Measurements from ENCODE around the gene OR51I2. TPM values are rescaled to one million over a fixed set of nuclear protein-coding genes. Genes with fewer than 3 reads are reported as not detected.
A peak's percentile ranks its signal among the peaks of the same experiment; 100 is the strongest.

Gene OR51I2
- total and polyA plus RNA-seq, 9 of the 15 experiments (the other 6 are each of a cell fraction or from before 2014, with no cell fraction given) = 0.06 to 0.61 (median 0.07) TPM; not detected in 6

- TF ChIP-seq ZNF318 (IDR thresholded peaks at IDR 0.05; ENCODE audit: borderline replicate concordance in 1 of 2, low read depth in 1 of 2) (0 out of 4 replicates have a peak, but pooled peaks of 1 of the 2 experiments have one; percentile 13), ZNF224 (CRISPR knock-in tag; IDR thresholded peaks at IDR 0.05) (no peak), ZNF134 (CRISPR knock-in tag; conservative IDR thresholded peaks at IDR 0.05) (no peak), ZMIZ1 (IDR thresholded peaks at IDR 0.05; ENCODE audit: low read depth in 2 of 2, low read length in 2 of 2) (0 out of 4 replicates have a peak, but pooled peaks of 1 of the 2 experiments have one; percentile 35), TCF3 (CRISPR knock-in tag; IDR thresholded peaks at IDR 0.05) (peak; percentile 61), MEIS2 (IDR thresholded peaks at IDR 0.05; ENCODE audit: partially characterized antibody) (peak; percentile 51), EP400 (IDR thresholded peaks at IDR 0.05) (peak; percentile 35; the same call in 1 of the 2 replicates), ZFPM2 (CRISPR knock-in tag; IDR thresholded peaks at IDR 0.05) (no peak), TRIM25 (IDR thresholded peaks at IDR 0.05; ENCODE audit: borderline replicate concordance) (no peak), OTX1 (CRISPR knock-in tag; IDR thresholded peaks at IDR 0.05) (no peak), SAP30 (IDR thresholded peaks at IDR 0.05; ENCODE audit: borderline replicate concordance, insufficient read depth, low read depth, low read length, poor library complexity, severe bottlenecking) (no peak), ZBTB34 (CRISPR knock-in tag; IDR thresholded peaks at IDR 0.05) (no peak)
Measured at GRCh38 chr11:5504403-5504921, 55.3 kb downstream of the OR51I2 start (continued).
